Loucy (cell line): ENCODE results near the gene LPCAT2.

Experiments used
- EZH2phosphoT487 ChIP-seq: fragments of 200-600 bp; IDR thresholded peaks from 2 replicates; pipeline ENCODE4 v1.6.1; 2018; ENCODE audit warnings: antibody characterized with exemption, mild to moderate bottlenecking, moderate library complexity, borderline replicate concordance
- TF ChIP-seq, protein P1 (sequence below): fragments of 200-600 bp; sonication (generic); conservative IDR thresholded peaks from 2 replicates; pipeline ENCODE4 v1.5.1; 2014; ENCODE audit warnings: mild to moderate bottlenecking, antibody characterized with exemption, low read length

DNA sequence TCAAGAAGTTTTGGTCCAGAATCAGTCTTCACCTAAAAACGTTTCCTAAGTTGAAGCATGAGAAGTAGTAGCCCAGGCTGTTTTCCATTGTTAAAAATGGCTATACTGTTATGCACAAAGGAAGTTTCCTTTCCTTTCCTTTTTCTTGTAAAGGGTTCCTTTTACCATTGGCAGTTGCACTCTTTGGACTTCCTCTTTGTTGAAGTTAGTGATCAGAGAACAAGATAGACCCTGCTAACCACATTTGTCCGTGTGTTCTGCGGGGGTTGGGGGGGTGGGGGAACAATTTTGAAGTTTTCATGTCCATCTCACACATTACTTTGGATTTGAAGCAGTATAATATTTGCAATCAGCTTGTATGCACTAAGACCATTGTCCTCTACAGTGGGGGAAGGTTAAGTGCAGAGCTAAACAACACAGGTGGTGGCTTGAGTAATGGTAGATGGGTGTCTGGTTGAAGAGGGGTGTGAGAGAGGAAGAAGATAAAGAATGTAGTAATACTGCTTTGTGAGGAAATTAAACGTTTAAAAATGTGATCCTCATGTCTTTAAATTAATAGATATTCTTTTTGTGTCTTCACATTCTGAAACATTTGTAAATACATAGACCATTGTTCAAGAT is 1.4 kb downstream of the LPCAT2 start:
- TF ChIP-seq, protein P1, sequence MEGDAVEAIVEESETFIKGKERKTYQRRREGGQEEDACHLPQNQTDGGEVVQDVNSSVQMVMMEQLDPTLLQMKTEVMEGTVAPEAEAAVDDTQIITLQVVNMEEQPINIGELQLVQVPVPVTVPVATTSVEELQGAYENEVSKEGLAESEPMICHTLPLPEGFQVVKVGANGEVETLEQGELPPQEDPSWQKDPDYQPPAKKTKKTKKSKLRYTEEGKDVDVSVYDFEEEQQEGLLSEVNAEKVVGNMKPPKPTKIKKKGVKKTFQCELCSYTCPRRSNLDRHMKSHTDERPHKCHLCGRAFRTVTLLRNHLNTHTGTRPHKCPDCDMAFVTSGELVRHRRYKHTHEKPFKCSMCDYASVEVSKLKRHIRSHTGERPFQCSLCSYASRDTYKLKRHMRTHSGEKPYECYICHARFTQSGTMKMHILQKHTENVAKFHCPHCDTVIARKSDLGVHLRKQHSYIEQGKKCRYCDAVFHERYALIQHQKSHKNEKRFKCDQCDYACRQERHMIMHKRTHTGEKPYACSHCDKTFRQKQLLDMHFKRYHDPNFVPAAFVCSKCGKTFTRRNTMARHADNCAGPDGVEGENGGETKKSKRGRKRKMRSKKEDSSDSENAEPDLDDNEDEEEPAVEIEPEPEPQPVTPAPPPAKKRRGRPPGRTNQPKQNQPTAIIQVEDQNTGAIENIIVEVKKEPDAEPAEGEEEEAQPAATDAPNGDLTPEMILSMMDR, result no peak
- TF ChIP-seq EZH2phosphoT487, result no peak
